GM12878 (cell line): ENCODE results near the gene KRTAP17-1. TPM values are rescaled to one million over a fixed set of nuclear protein-coding genes. Genes with fewer than 3 reads are reported as not detected.

Source experiments
- polyA plus RNA-seq, 11 experiments: library from polyadenylated mRNA; depleted of rRNA in 4 of 11; unstranded in 6 of 11; stranded (reverse) in 5 of 11; fragments of >200 nt; fragmentation: Nextera tagmentation in 4 of 11; fragmentation: Illumina TruSeq in 1 of 11; extraction: Ambion mirVana in 4 of 11; extraction: Trizol in 1 of 11; gene quantifications; 1 replicate in 1 of 11; 2 replicates in 10 of 11; pipeline versions ENCODE4 v1.2.1 to v1.2.3, GENCODE V29; 2011 to 2016; ENCODE audit warnings: inconsistent platforms in 2 of 11, missing spikeins in 2 of 11, low read depth in 1 of 11
- small RNA-seq: library from RNA; depleted of rRNA; stranded (forward); fragments of <200 nt; gene quantifications from one replicate; pipeline ENCODE3, GENCODE V24; 2014
- total RNA-seq, 4 experiments: library from RNA; depleted of rRNA in 3 of 4; stranded (reverse); fragments of >200 nt in 3 of 4; fragmentation: Illumina TruSeq in 1 of 4; extraction: Trizol in 1 of 4; gene quantifications; 2 replicates each; pipeline versions ENCODE4 v1.2.1 to v1.2.3, GENCODE V29; 2013 to 2021

KRTAP17-1 gene
- total and polyA plus RNA-seq, 10 of the 15 experiments (the other 5 are each of a cell fraction or from before 2014, with no cell fraction given) = 0.16 to 5.7 (median 0.17) TPM; not detected in 7

Small RNAs within 50 kb of the gene (small RNA-seq; reads per million reads assigned to genes)
- not detected for gene KRTAP9-10P

Other genes with a start within 250 kb of the KRTAP17-1 start
Only the 7 nearest of the 35 such genes appear.
- not detected in 2 replicates for gene KRTAP9-9, start 60.3 kb downstream of the KRTAP17-1 start, total RNA-seq (2014; rRNA removed)
- gene KRTAP9-9, start 60.3 kb downstream of the KRTAP17-1 start, total RNA-seq (2014; rRNA removed; fragmentation: Illumina TruSeq; extraction: Trizol) = not detected in 2 replicates
- gene KRTAP9-9, start 60.3 kb downstream of the KRTAP17-1 start, total RNA-seq (2021) = not detected in 2 replicates
- not detected in 2 replicates for gene KRTAP9-9, start 60.3 kb downstream of the KRTAP17-1 start, polyA plus RNA-seq (2011; rRNA removed)
- not detected in 2 replicates for gene KRTAP9-9, start 60.3 kb downstream of the KRTAP17-1 start, polyA plus RNA-seq (2014; fragmentation: Illumina TruSeq; extraction: Trizol)
- gene KRTAP9-9, start 60.3 kb downstream of the KRTAP17-1 start, polyA plus RNA-seq (2014; fragmentation: Nextera tagmentation; extraction: Ambion mirVana) = not detected
- gene KRTAP9-9, start 60.3 kb downstream of the KRTAP17-1 start, polyA plus RNA-seq (2014; rRNA removed) = not detected in 2 replicates
- not detected for gene KRTAP9-9, start 60.3 kb downstream of the KRTAP17-1 start, polyA plus RNA-seq (2016; fragmentation: Nextera tagmentation; extraction: Ambion mirVana)
- not detected in 2 replicates for gene KRTAP9-6, start 50.3 kb downstream of the KRTAP17-1 start, total RNA-seq (2014; rRNA removed)
- gene KRTAP9-6, start 50.3 kb downstream of the KRTAP17-1 start, total RNA-seq (2014; rRNA removed; fragmentation: Illumina TruSeq; extraction: Trizol) = not detected in 2 replicates
- not detected in 2 replicates for gene KRTAP9-6, start 50.3 kb downstream of the KRTAP17-1 start, total RNA-seq (2021)
- not detected in 2 replicates for gene KRTAP9-6, start 50.3 kb downstream of the KRTAP17-1 start, polyA plus RNA-seq (2011; rRNA removed)
- not detected in 2 replicates for gene KRTAP9-6, start 50.3 kb downstream of the KRTAP17-1 start, polyA plus RNA-seq (2014; fragmentation: Illumina TruSeq; extraction: Trizol)
- gene KRTAP9-6, start 50.3 kb downstream of the KRTAP17-1 start, polyA plus RNA-seq (2014; fragmentation: Nextera tagmentation; extraction: Ambion mirVana) = not detected
- not detected in 2 replicates for gene KRTAP9-6, start 50.3 kb downstream of the KRTAP17-1 start, polyA plus RNA-seq (2014; rRNA removed)
- not detected for gene KRTAP9-6, start 50.3 kb downstream of the KRTAP17-1 start, polyA plus RNA-seq (2016; fragmentation: Nextera tagmentation; extraction: Ambion mirVana)
- not detected in 2 replicates for gene KRTAP9-7, start 40.0 kb downstream of the KRTAP17-1 start, total RNA-seq (2014; rRNA removed)
- gene KRTAP9-7, start 40.0 kb downstream of the KRTAP17-1 start, total RNA-seq (2014; rRNA removed; fragmentation: Illumina TruSeq; extraction: Trizol) = not detected in 2 replicates
- not detected in 2 replicates for gene KRTAP9-7, start 40.0 kb downstream of the KRTAP17-1 start, total RNA-seq (2021)
- not detected in 2 replicates for gene KRTAP9-7, start 40.0 kb downstream of the KRTAP17-1 start, polyA plus RNA-seq (2011; rRNA removed)
- not detected in 2 replicates for gene KRTAP9-7, start 40.0 kb downstream of the KRTAP17-1 start, polyA plus RNA-seq (2014; fragmentation: Illumina TruSeq; extraction: Trizol)
- not detected for gene KRTAP9-7, start 40.0 kb downstream of the KRTAP17-1 start, polyA plus RNA-seq (2014; fragmentation: Nextera tagmentation; extraction: Ambion mirVana)
- gene KRTAP9-7, start 40.0 kb downstream of the KRTAP17-1 start, polyA plus RNA-seq (2014; rRNA removed) = not detected in 2 replicates
- gene KRTAP9-7, start 40.0 kb downstream of the KRTAP17-1 start, polyA plus RNA-seq (2016; fragmentation: Nextera tagmentation; extraction: Ambion mirVana) = not detected
- gene KRTAP29-1, start 12.9 kb downstream of the KRTAP17-1 start, total RNA-seq (2014; rRNA removed) = not detected in 2 replicates
- gene KRTAP29-1, start 12.9 kb downstream of the KRTAP17-1 start, total RNA-seq (2014; rRNA removed; fragmentation: Illumina TruSeq; extraction: Trizol) = not detected in 2 replicates
- gene KRTAP29-1, start 12.9 kb downstream of the KRTAP17-1 start, total RNA-seq (2021) = not detected in 2 replicates
- gene KRTAP29-1, start 12.9 kb downstream of the KRTAP17-1 start, polyA plus RNA-seq (2011; rRNA removed) = 1.1 and 1.9 TPM in 2 replicates
- not detected in 2 replicates for gene KRTAP29-1, start 12.9 kb downstream of the KRTAP17-1 start, polyA plus RNA-seq (2014; fragmentation: Illumina TruSeq; extraction: Trizol)
- gene KRTAP29-1, start 12.9 kb downstream of the KRTAP17-1 start, polyA plus RNA-seq (2014; fragmentation: Nextera tagmentation; extraction: Ambion mirVana) = not detected
- not detected in 2 replicates for gene KRTAP29-1, start 12.9 kb downstream of the KRTAP17-1 start, polyA plus RNA-seq (2014; rRNA removed)
- not detected for gene KRTAP29-1, start 12.9 kb downstream of the KRTAP17-1 start, polyA plus RNA-seq (2016; fragmentation: Nextera tagmentation; extraction: Ambion mirVana)
- gene KRTAP16-1, start 6.4 kb downstream of the KRTAP17-1 start, total RNA-seq (2014; rRNA removed) = not detected in 2 replicates
- gene KRTAP16-1, start 6.4 kb downstream of the KRTAP17-1 start, total RNA-seq (2014; rRNA removed; fragmentation: Illumina TruSeq; extraction: Trizol) = not detected in 2 replicates
- gene KRTAP16-1, start 6.4 kb downstream of the KRTAP17-1 start, total RNA-seq (2021) = not detected in 2 replicates
- 0.16 and 0.23 TPM in 2 replicates for gene KRTAP16-1, start 6.4 kb downstream of the KRTAP17-1 start, polyA plus RNA-seq (2011; rRNA removed)
- not detected in 2 replicates for gene KRTAP16-1, start 6.4 kb downstream of the KRTAP17-1 start, polyA plus RNA-seq (2014; fragmentation: Illumina TruSeq; extraction: Trizol)
- gene KRTAP16-1, start 6.4 kb downstream of the KRTAP17-1 start, polyA plus RNA-seq (2014; fragmentation: Nextera tagmentation; extraction: Ambion mirVana) = not detected
- not detected in 2 replicates for gene KRTAP16-1, start 6.4 kb downstream of the KRTAP17-1 start, polyA plus RNA-seq (2014; rRNA removed)
- gene KRTAP16-1, start 6.4 kb downstream of the KRTAP17-1 start, polyA plus RNA-seq (2016; fragmentation: Nextera tagmentation; extraction: Ambion mirVana) = not detected
- not detected in 2 replicates for gene KRT33A, start 35.1 kb upstream of the KRTAP17-1 start, total RNA-seq (2014; rRNA removed)
- gene KRT33A, start 35.1 kb upstream of the KRTAP17-1 start, total RNA-seq (2014; rRNA removed; fragmentation: Illumina TruSeq; extraction: Trizol) = not detected in 2 replicates
- not detected in 2 replicates for gene KRT33A, start 35.1 kb upstream of the KRTAP17-1 start, total RNA-seq (2021)
- not detected in 2 replicates for gene KRT33A, start 35.1 kb upstream of the KRTAP17-1 start, polyA plus RNA-seq (2011; rRNA removed)
- gene KRT33A, start 35.1 kb upstream of the KRTAP17-1 start, polyA plus RNA-seq (2014; fragmentation: Illumina TruSeq; extraction: Trizol) = not detected in 2 replicates
- gene KRT33A, start 35.1 kb upstream of the KRTAP17-1 start, polyA plus RNA-seq (2014; fragmentation: Nextera tagmentation; extraction: Ambion mirVana) = not detected
- gene KRT33A, start 35.1 kb upstream of the KRTAP17-1 start, polyA plus RNA-seq (2014; rRNA removed) = not detected in 2 replicates
- not detected for gene KRT33A, start 35.1 kb upstream of the KRTAP17-1 start, polyA plus RNA-seq (2016; fragmentation: Nextera tagmentation; extraction: Ambion mirVana)
- not detected in 2 replicates for gene KRT33B, start 54.1 kb upstream of the KRTAP17-1 start, total RNA-seq (2014; rRNA removed)
- gene KRT33B, start 54.1 kb upstream of the KRTAP17-1 start, total RNA-seq (2014; rRNA removed; fragmentation: Illumina TruSeq; extraction: Trizol) = not detected in 2 replicates
- gene KRT33B, start 54.1 kb upstream of the KRTAP17-1 start, total RNA-seq (2021) = not detected in 2 replicates
- gene KRT33B, start 54.1 kb upstream of the KRTAP17-1 start, polyA plus RNA-seq (2011; rRNA removed) = not detected in 2 replicates
- gene KRT33B, start 54.1 kb upstream of the KRTAP17-1 start, polyA plus RNA-seq (2014; fragmentation: Illumina TruSeq; extraction: Trizol) = not detected in 2 replicates
- gene KRT33B, start 54.1 kb upstream of the KRTAP17-1 start, polyA plus RNA-seq (2014; fragmentation: Nextera tagmentation; extraction: Ambion mirVana) = not detected
- not detected in 2 replicates for gene KRT33B, start 54.1 kb upstream of the KRTAP17-1 start, polyA plus RNA-seq (2014; rRNA removed)
- not detected for gene KRT33B, start 54.1 kb upstream of the KRTAP17-1 start, polyA plus RNA-seq (2016; fragmentation: Nextera tagmentation; extraction: Ambion mirVana)